Thyroid gland (tissue), 4 donors: ENCODE results near the gene SND1. TPM values are rescaled to one million over a fixed set of nuclear protein-coding genes. Genes with fewer than 3 reads are reported as not detected.

ENCODE experiments used
- DNase-seq, 2 donors: peaks; one replicate each; pipeline ENCODE4 v3.0.0-alpha.2; 2019
- H3K27ac ChIP-seq, 3 donors: fragments of 200-600 bp; sonication (generic); 1 replicate in 2 of 3; 2 replicates in 1 of 3; pipeline ENCODE4 v1.5.1; 2016 to 2019; ENCODE audit warnings: mild to moderate bottlenecking in 1 of 3, moderate library complexity in 1 of 3
- H3K27me3 ChIP-seq: fragments of 200-600 bp; sonication (generic); one replicate; pipeline ENCODE4 v1.5.1; 2019
- H3K36me3 ChIP-seq, 2 donors: fragments of 200-600 bp; sonication (generic); one replicate each; pipeline ENCODE4 v1.5.1; 2016 to 2019
- H3K4me1 ChIP-seq, 2 donors: fragments of 200-600 bp; sonication (generic); one replicate each; pipeline ENCODE4 v1.5.1; 2017 to 2019
- H3K4me3 ChIP-seq, 3 donors: fragments of 200-600 bp; sonication (generic); replicated peaks in 1 of 3; 1 replicate in 2 of 3; 2 replicates in 1 of 3; pipeline ENCODE4 v1.5.1; 2016; ENCODE audit warnings: mild to moderate bottlenecking in 1 of 3
- H3K9me3 ChIP-seq: fragments of 200-600 bp; sonication (generic); one replicate; pipeline ENCODE4 v1.5.1; 2017
- CTCF ChIP-seq, 6 experiments: fragments of 200-600 bp in 3 of 6; fragments of 450-650 bp in 3 of 6; sonication (generic) in 3 of 6; IDR thresholded peaks; one replicate each; pipeline ENCODE4 v1.5.1; 2016 to 2019; ENCODE audit warnings: antibody characterized with exemption in 6 of 6, mild to moderate bottlenecking in 2 of 6, inconsistent platforms in 1 of 6, moderate library complexity in 1 of 6
- POLR2A ChIP-seq, 2 donors: fragments of 450-650 bp; IDR thresholded peaks; one replicate each; pipeline ENCODE4 v1.6.1; 2017; ENCODE audit warnings: antibody characterized with exemption in 2 of 2, mild to moderate bottlenecking in 2 of 2, moderate library complexity in 1 of 2
- WGBS, 2 donors: methylation state at CpG; one replicate each; pipeline ENCODE4 v1.1.5; 2017; 5-methylcytosine and 5-hydroxymethylcytosine counted together
- intact Hi-C: fragments of 100-400 bp; cut with DNase I; formaldehyde crosslinking; loops from one replicate; pipeline ENCODE4 v1.15.1; 2023
- total RNA-seq, 4 donors: library from RNA; depleted of rRNA; stranded (reverse); fragments of >200 nt; gene quantifications; one replicate each; pipeline ENCODE4 v1.2.3, GENCODE V29; 2016

SND1 gene
- total RNA-seq: 100 to 1,000 TPM; 126 to 167 (median 144) TPM

DNA sequence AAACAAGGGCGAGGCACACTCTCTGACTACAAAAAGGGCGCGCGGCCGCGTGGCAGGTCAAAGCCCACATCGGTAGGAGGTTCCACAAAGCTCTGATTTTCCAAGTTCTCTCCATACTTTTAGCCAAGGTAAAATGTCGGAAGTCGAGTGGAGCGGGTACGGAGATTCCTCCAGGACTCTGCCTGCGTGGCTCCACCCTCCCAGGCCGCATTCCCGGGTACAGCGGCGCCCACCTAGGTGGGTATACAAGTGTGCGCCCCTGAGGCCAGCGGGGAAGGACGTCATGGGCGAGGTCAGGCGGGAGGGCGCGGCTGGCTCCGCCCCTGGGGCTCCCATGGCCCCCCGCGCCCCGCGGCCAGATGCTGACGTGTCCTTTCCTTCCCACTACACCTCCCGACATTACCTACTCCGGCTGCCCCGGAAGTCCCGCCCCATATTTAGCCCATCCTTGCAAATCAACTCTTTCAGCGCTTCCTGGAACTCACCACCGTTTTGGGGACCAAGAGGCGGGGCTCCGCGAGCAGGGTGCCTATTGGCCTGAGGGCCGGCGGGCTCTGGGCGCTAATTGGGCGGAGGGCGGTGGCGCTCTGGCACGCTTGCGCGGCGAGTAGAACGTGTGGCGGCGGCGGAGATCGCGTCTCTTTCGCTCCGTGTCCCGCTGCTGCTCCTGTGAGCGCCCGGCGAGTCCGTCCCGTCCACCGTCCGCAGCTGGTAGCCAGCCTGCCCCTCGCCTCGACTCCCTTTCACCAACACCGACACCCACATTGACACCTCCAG lies at the start of gene SND1:
SND1 (plus strand) TSS at position 639 of the 777 bp plus-strand sequence. CDS start 180 bp downstream, outside the sequence.
- Histone ChIP-seq H3K36me3 (no peaks in the 10 kb centered on the region), H3K4me3 (peak within 1 kb of the TSS; percentile 63 to 92 (median 80)), H3K27me3 (no peaks in the 10 kb centered on the region), H3K27ac (peak within 1 kb of the TSS; percentile 96 to 100 (median 96)), H3K9me3 (no peaks in the 10 kb centered on the region), H3K4me1 (peaks cover 21 to 36% of the 10 kb centered on the region in 2 donors)
- peak; percentile 100 for DNase-seq
- intact Hi-C loops: loop anchor here (5.0 kb wide), 1 partner anchor 64 kb away; the partner anchor contains the start of genes ARF5 and GCC1
- no peak for TF ChIP-seq CTCF (IDR thresholded peaks at IDR 0.05)
- peak; percentile 48 to 90 for TF ChIP-seq POLR2A (IDR thresholded peaks at IDR 0.05)
- WGBS, 2 donors: 0 to 3% methylated on average over 42 to 48 of the region's 67 CpGs

DNA sequence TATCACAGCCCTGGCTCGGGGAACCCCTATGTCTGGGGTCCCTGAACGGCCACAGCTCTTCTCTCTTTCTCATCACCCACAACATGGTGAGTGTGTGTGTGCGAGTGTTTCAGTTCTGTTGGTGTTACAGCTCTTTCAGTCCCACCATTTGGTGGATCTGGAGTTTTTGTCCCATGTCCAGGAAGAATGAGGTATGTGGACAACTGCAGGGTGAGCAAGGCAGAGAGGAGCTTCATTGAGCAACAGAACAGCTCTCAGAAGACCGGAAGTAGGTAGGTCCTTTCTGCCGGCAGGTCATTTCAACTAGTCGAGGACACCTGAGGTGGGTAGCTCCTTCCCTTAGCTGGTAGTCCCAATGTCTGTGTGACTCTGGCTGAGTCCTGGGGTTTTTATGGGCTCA lies 43.5 kb upstream of the SND1 start:
- Histone ChIP-seq H3K4me3 (no peak overlapping the region), H3K9me3 (no peaks in the 10 kb centered on the region), H3K27ac (no peak overlapping the region), H3K36me3 (no peaks in the 10 kb centered on the region), H3K4me1 (no peaks in the 10 kb centered on the region), H3K27me3 (no peaks in the 10 kb centered on the region)
- no peak for DNase-seq
- TF ChIP-seq CTCF (IDR thresholded peaks at IDR 0.05) (no peak), POLR2A (IDR thresholded peaks at IDR 0.05) (no peak)
- intact Hi-C loops: no loop called here
- WGBS, 2 donors: 86 to 92% methylated on average over 6 of the region's 6 CpGs

GRCh38 chr7:127609297-127609696 lies 42.7 kb upstream of the SND1 start:
- WGBS, 2 donors: 92 to 95% methylated on average over 4 to 6 of the region's 6 CpGs

DNA sequence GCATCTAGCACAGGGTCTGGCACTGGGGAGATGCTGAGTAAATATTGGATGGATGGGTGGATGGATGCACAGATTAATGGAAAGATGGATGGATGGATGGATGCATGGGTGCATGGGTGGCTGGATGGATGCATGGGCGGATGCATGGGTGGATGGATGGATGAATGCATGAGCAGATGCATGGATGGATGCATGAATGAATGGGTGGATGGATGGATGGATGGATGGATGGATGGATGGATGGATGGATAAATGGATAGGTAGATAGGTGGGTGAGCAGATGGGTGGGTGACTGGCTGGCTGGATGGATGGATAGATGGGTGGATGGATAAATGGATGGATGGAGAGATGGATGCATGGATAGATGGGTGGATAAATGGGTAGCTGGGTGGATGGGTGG lies 39.7 kb upstream of the SND1 start:
- H3K4me3 ChIP-seq: no peak overlapping the region
- no peak for TF ChIP-seq POLR2A (IDR thresholded peaks at IDR 0.05)
- TF ChIP-seq CTCF (IDR thresholded peaks at IDR 0.05): no peak
- intact Hi-C loops: no loop called here
- DNase-seq: no peak
- no peaks in the 10 kb centered on the region for H3K4me1 ChIP-seq
- H3K27ac ChIP-seq: no peak overlapping the region
- H3K9me3 ChIP-seq: no peaks in the 10 kb centered on the region
- no peaks in the 10 kb centered on the region for H3K27me3 ChIP-seq
- H3K36me3 ChIP-seq: no peaks in the 10 kb centered on the region
- WGBS, 2 donors: 94 to 97% methylated on average over 1 of the region's 1 CpG

More at GRCh38 chr7:127609297-127609696, 42.7 kb upstream of the SND1 start:
- intact Hi-C loops: no loop called here
- H3K4me1 ChIP-seq: no peaks in the 10 kb centered on the region
- no peaks in the 10 kb centered on the region for H3K27me3 ChIP-seq
- no peaks in the 10 kb centered on the region for H3K9me3 ChIP-seq
- no peak overlapping the region for H3K4me3 ChIP-seq
- H3K27ac ChIP-seq: no peak overlapping the region
- no peak for DNase-seq
- no peaks in the 10 kb centered on the region for H3K36me3 ChIP-seq
- TF ChIP-seq POLR2A (IDR thresholded peaks at IDR 0.05) (no peak), CTCF (IDR thresholded peaks at IDR 0.05) (no peak)

DNA sequence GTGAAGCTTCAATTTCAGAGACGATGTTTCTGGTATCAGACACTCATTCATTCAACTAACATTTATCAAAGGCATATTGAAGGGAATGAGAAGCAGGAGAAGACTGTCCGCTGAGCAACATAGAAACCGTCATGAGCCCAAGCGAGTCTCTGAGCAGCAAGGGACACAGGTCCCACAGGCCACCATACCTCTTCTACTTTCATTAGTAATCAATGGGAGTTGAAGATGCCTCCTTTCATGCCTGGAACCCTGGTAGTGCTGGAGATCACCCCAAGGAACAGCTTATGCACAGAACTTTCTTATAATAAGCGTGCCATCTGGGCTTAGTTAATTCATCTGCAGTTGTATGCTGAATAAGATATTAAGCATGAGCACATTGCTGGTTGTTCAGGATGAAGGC lies 35.3 kb upstream of the SND1 start:
- TF ChIP-seq CTCF (IDR thresholded peaks at IDR 0.05) (no peak), POLR2A (IDR thresholded peaks at IDR 0.05) (no peak)
- H3K9me3 ChIP-seq: no peaks in the 10 kb centered on the region
- H3K4me1 ChIP-seq: no peaks in the 10 kb centered on the region
- no peaks in the 10 kb centered on the region for H3K36me3 ChIP-seq
- intact Hi-C loops: no loop called here
- 91 to 95% methylated on average over 5 of the region's 5 CpGs for WGBS, 2 donors
- H3K27ac ChIP-seq: no peak overlapping the region
- no peaks in the 10 kb centered on the region for H3K27me3 ChIP-seq
- no peak overlapping the region for H3K4me3 ChIP-seq
- no peak for DNase-seq
